Measurements from ENCODE around the gene TLR6.
"Not testable (repeated sequence)": the region's sequence is repeated elsewhere in the genome, so short reads cannot be mapped to it uniquely, and the experiment has no call there.

The TLR6 gene

DNA sequence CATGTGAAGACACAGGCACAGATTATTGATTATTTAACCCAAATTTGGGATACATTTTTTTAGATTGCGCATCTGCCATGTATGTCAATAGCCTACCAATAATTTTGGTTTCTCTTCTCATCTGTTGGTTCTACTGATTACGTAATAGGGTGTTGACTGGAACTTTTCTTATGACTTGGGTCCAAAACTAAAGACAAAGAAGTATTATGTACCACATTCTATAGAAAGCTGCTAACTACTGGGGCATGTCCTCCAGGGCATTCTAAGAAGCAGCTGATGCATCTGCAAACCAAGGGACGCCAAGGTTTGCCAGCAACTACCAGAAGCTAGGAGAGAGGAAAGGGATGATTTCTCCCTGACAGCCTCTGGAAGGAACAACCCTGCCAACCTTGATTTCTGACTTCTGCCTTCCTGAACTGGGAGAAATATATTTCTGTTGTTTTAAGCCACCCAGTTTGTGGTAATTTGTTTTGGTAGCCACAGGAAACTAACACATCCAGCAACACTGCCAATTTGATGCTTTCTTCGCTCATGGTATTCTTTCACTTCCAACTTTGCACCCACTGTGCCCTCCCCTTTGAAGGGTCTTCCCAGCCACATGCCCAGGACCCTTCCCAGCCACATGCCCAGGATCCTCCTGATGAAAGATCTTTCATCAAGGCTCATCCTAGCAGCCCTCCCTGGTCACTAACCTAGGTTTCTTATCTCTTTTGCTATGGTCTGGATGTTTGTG lies 36.1 kb downstream of the TLR6 start:
- no peak for DNase-seq

DNA sequence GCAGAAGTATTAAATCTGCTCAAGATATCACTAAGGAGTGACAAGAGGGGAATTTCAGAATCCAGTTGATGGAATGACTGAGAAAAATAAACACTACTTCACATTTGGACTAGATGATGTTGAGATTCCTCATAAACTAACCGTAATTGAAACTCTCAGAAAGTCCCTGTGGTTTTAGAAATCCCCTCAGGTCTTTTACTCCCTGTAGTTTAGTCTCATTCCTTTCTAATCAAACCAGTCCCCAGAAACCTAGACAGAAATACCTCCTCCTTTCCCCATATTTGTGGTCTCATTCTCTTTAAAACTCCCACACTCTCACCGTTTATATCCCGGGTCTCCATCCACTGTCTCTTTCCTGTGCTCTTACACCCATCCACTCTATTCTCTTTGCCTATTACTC lies 37.0 kb downstream of the TLR6 start:
- no peak for DNase-seq

DNA sequence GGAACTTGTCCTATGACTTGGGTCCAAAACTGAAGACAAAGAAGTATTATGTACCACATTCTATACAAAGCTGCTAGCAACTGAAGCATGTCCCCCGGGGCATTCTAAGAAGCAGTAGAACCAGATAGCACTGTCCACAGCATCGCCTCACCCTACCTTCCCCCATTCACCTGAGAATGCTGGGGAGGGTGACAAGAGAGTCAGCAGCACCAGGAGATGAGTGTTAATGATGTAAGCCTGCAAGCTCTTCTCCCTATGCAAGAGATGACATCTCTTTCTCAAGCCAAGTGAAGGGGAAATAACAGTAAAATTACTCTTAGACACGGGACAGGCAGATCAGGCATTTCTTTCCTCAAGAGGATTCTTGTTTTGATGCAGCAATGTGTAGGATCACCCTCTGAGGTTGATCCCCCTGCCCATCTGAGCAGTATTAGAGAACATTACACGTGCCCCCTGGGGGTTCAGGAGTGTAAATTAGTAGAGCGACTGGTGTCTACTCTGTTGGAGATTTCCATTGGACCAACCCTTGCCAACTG lies 38.1 kb downstream of the TLR6 start:
- no peak for DNase-seq

DNA sequence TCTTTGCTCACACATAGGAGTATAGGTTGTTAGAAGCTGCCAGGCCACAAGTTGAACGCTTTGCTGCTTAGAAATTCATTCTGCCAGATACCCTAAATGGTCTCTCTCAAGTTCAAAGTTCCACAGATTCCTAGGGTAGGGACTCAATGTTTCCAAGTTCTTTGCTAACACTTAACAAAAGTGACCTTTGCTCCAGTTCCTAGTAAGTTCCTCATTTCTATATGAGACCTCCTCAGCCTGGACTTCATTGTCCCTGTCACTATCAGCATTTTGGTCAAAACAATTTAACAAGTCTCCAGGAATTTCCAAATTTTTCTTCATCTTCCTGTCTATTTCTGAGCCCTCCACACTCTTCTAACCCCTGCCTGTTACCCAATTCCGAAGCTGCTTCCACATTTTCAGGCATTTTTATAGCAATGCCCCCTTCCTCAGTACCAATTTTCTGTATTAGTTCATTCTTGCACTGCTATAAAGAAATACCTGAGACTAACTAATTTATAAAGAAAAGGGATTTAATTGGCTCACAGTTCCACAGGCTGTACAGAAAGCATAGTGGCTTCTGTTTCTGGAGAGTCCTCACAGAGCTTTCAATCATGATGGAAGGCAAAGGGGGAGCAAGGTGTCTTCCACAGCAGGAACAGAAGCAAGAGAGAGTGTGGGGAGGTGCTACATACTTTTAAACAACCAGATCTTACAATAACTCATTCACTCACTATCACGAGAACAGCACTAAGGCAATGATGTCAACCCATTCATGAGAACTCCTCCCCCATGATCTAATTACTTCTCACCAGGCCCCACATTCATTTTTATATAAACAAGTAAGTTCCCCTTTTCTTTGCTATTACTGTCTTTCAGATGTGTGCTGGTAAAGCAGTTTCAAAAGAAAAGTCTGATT lies 40.5 kb downstream of the TLR6 start:
- DNase-seq: no peak

DNA sequence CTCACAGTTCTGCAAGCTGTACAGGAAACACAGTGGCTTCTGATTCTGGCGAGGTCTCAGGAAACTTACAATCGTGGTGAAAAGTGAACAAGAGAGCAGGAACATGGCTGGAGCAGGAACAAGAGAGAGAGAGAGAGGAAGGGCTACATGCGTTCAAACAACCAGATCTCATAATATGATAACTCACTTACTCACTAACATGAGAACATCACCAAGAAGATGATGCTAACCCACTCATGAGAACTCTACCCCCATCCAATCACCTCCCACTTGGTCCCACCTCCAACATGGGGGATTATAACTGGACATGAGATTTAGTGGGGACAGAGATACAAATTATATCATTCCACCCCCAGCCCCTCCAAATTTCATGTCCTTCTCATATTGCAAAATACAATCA lies 42.2 kb downstream of the TLR6 start:
- DNase-seq: no peak

DNA sequence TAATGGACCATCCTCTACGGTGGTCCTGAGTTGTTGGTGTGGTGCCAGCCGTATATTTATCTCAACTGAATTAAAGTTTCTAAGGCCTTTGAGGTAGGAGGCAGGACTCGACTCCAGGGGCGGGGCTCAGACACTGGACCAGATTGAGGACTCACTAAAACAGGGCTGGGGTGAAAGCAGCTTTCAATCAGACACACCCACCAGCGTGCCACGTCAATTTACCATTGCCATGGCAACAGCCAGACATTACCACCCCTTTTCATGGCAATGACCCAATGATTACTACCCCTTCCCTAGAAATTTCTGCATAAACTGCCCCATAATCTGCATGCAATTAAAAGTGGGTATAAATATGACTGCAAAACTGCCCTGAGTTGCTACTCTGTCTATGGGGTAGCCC lies 45.3 kb downstream of the TLR6 start:
- DNase-seq: no peak

DNA sequence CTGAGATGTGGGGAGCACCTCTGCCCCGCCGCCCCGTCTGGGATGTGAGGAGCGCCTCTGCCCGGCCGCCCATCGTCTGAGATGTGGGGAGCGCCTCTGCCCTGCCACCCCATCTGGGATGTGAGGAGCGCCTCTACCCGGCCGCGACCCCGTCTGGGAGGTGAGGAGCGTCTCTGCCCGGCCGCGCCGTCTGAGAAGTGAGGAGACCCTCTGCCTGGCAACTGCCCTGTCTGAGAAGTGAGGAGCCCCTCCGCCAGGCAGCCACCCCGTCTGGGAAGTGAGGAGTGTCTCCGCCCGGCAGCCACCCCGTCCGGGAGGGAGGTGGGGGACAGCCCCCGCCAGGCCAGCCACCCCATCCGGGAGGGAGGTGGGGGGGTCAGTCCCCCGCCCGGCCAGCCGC lies 49.2 kb downstream of the TLR6 start:
- not testable (repeated sequence) for DNase-seq

DNA sequence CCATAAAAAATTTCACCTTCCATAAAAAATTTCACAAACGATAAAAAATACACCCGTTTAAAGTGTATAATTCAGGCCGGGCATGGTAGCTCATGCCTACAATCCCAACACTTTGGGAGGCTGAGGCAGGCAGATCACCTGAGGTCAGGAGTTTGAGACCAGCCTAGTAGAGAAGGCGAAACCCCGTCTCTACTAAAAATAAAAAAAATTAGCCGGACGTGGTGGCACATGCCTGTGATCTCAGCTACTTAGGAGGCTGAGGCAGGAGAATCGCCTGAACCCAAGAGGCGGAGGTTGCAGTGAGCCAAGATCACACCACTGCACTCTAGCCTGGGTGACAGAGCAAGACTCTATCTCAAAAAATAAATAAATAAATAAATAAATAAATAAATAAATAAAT lies 50.4 kb downstream of the TLR6 start:
- DNase-seq: not testable (repeated sequence)

DNA sequence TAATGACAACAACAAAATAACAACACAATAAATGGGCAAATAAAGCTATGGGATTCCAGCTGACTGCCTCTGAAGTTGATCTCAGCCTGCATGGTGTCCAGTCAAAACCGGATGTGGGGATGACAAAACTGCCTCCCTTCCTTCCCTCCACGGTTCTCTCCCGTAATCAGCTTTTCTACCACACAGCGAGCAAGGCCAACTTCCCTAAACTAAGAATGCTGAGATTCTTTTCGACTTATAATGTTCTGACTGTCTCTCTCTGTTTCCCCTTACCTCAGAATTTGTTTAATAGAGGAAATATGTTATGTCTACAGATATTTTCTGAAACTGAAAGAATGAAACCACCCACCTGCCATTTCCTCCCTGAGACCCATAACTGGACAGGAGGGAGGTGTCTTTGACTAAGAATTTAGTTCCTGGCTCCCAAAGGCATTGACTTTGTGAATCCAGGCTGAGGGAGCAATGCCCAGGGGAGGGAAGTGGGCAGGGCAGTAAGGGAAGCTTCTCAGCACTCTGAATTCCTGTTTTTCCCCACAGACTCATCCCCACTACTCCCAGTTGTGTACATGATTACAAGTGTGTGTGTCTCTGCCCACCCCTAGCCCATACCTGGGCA lies 51.0 kb downstream of the TLR6 start:
- DNase-seq: no peak

DNA sequence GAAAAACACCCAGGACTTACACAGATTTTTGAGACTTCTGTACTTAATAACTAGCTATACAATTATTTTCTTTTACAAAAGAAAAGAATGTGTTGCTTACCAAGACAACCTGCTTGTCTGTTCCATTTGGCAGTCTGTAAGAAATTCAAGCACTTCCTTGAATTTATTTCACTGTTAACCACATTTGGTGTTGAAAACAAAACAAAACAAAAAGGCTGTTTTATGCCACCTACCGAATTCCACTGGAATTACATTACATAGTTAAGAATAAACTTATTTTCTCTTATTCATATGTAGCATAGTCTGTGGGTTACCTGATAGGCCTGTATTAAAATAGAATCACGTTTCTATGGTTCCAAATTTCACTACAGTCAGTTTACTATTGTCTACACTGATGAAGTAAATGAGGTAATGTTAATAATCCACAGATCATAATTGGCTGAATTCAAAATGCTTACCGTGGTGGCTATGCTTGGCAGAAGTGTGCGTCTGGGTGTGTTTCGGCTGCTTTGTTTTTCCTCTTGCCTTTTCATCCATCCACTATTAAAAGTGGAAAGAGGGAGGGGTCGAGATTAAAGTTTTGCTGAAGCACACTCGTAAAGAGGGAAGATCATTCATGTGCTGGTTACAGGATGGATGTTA lies 51.8 kb downstream of the TLR6 start, which contains the start of gene TLR1:
TLR1 (minus strand) TSS at position 138 of the 642 bp plus-strand sequence. CDS start 5,960 bp downstream, outside the sequence.
- DNase-seq: no peak

DNA sequence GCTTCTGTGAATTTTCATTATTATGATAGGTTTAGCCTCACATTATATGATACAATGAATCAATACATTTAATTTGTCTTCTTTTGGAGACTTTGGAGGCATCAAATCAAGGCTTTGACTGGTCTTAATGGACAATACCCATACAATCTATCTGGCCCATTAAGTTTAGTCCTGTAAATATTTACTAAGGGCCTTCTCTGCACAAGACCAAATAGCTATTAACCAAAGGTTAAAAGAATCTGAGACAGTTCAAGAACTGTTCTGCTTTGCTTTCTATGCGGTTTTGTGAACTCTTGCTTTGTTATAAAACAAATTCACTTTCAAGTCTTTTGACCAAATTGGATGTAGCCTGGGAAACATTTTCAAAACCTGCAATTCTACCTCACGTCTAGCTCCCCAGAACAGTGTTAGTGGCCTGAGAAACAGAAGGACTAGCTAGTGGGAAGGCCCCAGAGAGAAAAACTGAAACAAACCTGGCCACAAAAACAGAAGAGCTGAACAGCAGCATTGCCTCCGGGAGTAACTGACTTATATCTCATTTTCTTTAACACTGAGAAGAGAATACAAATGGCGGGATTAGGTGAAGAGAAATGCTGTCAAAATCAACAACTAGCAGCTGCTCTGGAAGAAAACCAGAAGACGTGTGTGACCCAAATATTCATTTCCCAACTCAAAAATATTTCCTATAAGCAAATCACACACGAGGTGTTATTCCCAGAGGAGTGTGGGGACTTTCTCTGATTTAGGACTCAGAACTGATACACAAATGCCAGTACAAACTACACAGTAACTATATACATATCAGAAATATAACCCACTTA lies 52.6 kb downstream of the TLR6 start:
- DNase-seq: no peak

DNA sequence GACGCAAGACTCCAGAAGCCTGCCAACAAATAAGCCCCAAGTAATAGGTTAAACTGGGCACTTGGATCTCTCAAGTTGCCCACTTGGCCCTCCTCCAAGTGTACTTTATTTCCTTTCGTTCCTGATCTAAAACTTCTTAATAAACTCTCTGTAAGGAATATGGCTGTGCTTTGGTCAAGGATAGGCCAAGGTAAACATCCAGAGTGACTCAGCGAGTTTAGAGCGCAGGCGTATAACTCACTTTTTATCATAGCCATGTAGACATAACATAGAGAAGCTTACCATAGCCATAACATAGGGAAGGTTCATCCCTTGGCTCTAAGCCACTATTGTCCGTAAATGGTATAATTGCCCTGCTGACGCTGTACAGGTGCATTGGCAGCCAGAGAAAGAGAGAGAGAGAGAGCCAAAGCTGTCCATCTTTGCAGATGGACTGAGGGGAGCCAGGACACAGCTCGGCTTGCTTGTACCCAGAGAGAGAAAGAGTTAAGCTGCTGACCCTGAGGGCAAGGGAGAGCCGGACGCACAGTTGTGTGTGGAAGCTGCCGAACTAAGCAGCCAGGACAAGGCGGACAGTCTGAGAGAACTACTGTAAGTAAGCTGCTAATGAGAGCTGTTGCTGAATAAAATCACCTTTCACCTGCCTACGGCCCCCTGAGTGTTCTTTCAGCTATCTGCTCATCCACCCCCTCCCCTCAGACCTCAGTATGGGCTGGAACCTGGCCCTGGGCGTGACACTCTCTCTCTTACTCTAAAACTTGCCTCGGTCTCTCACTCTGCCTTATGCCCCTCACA lies 53.9 kb downstream of the TLR6 start:
- no peak for DNase-seq

DNA sequence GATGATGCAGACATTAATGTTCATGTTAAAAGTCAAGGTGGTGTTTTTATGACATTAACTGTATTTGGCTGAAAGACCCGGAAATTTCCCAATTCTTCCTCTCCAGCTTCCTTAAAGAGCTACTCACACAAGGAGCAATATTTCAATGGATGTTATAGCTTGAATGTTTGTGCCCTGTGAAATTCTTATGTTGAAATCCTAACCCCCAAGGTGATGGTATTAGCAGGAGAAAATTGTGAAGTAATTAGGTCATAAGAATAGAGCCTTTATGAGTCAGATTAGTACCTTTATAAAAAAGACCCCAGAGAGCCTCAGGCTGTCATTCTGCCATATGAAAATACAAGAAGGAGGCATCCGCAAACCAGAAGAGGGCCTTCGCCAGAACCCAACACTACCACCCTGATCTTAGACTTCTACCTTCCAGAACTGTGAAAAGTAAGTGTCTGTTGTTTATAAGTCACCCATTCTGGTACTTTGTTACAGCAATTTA lies 55.6 kb downstream of the TLR6 start:
- no peak for DNase-seq

DNA sequence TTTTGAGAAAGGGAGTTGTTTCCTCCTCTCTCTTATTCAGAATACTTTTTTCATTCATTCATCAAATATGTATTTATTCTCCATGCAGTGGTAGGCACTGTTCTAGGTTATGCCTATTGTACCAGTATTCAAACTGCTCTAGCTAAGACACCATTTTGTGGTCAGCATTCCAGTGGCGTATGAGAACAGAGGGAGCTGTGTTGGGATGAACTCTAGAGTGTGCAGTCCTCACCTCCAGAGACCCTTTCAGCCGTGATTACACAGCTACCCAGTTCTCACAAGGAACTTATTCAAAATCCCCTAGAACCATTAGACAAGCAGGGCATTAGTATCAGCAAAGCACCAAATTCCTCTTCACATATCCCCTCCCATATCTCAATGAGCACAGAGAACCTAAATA lies 56.3 kb downstream of the TLR6 start:
- DNase-seq: no peak

DNA sequence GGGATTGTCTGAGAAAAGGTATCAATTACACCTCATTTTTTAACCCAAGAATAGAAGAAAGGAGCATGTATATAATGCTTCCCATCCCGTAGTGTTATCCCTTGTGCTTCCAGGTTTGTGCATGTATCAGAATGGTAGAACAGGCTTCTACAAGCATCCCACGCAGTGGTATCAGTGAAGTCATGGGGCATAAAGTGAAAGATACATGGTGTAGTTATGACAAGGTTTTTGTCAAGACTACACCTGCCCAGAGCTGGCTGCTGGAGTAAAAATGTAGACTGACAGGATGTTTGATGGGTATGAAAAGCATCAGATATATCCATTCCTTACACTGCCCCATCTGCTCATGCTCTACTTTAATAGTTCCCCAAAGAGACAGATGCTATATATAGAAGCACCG lies 61.5 kb downstream of the TLR6 start:
- DNase-seq: no peak

DNA sequence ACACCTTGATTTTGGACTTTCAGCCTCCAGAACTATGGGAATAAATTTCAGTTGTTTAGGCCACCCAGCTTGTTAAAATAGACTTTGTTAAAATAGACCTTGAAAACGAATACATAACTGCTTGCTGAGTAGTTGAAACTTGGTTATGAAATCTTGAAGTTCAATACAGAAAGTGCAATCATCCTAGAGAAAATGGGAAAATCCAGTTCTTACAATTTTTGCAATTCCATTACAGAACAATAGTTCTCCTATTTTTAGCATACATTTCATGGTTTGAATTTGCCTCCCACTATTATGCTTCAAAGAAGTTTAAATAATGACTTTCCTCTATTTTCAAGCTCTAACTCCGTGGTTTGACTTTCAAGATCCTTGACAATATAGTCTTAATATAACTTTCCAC lies 62.6 kb downstream of the TLR6 start:
- DNase-seq: no peak

DNA sequence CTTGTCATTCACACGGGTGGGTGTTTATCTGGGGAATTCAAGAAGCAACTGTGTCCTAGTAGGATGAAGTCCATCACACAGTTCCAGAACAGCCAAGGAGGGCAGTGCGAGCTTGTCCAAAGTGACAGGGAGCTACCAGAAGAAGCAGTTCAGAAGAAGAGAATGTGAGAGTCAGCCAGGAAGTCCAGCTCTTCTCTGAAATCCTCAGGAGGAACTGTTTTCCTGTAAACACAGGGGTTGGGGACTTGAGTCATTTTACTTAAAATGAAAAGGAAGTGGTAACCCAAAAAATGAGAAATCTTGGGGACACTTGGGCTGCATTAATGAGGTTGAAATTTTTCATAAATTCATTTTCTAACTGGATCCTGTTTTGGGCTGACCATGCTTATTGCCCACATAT lies 65.6 kb downstream of the TLR6 start:
- no peak for DNase-seq

DNA sequence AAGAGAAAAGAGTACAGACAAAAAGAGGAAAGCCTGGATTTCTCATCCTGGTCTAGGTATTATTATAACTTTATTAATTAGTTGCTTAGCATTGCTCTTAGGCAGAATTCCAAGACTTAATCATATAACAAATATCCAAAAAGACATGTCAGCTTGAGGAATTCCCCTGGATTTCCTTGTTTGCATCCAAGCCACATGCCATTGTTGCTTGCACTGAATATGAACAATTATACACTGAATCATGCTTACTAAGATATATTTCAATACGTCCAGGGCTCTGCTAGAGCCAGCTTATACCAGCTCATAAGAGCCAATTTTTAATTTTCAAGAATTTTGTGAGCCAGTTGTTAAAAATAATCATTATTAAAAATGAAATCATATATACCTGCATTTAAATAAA lies 68.3 kb downstream of the TLR6 start:
- DNase-seq: no peak

DNA sequence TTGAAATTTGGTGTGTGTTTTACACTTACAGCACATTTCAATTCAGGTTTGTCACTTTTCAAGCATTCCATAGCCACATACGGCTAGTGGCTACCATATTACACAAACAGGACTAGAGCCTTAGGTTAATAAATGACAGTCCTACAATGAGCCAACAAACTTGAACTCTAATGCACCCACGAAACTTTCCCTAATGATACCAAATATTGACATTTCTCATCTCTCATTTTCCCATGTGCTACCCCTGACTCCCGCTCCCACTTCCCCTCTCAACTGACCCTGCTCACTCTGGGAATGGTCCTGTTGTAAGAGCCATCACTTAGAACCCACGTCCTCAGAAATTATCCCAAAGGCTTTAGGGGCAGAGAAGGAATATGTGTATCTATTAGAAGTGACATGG lies 68.9 kb downstream of the TLR6 start:
- no peak for DNase-seq

DNA sequence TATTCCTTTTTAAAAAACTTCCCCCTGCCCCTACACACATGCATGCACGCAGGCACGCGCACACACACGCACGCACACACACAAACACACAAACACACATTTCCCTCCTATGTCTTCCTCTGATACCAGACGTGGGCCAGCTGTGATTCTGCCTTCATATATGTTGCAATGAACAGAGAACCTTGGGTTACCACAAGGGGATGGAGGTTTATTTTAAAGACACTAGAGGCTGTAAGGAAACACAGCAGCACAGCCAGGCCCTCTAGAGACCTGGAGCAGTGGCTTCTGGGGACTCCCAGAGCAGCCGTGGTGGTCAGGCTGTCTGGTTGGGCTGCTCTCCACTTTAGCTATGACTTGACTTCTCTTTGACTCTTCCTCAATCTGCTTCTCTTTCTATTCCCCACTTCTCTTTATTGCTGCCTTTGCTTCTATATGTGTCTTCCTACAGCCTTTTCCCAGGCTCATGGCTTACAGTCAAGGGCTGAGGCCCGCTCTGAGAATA lies 70.7 kb downstream of the TLR6 start:
- no peak for DNase-seq

Data from NCI-H146 (cell line).